Vagina (tissue), 2 donors: Measurements from ENCODE around the gene TIMP3.

Experiments used
- POLR2AphosphoS5 ChIP-seq, 2 donors: sonication (generic); formaldehyde crosslinking; IDR thresholded peaks; one replicate each; pipeline ENCODE4 v1.9.0; 2017; ENCODE audit warnings: antibody characterized with exemption in 2 of 2, mild to moderate bottlenecking in 2 of 2, low read depth in 1 of 2; ENCODE audit not compliant: insufficient read depth in 1 of 2
- TF ChIP-seq, protein P1 (sequence below), 3 experiments: fragments of 450-650 bp in 2 of 3; fragments of 200-600 bp in 1 of 3; sonication (generic) in 1 of 3; IDR thresholded peaks; one replicate each; pipeline ENCODE4 v1.5.1; 2017 to 2019; ENCODE audit warnings: antibody characterized with exemption in 3 of 3, mild to moderate bottlenecking in 2 of 3, moderate library complexity in 2 of 3

GRCh38 chr22:32901925-32902324 is 100.4 kb downstream of the TIMP3 start:
- TF ChIP-seq, protein P1, sequence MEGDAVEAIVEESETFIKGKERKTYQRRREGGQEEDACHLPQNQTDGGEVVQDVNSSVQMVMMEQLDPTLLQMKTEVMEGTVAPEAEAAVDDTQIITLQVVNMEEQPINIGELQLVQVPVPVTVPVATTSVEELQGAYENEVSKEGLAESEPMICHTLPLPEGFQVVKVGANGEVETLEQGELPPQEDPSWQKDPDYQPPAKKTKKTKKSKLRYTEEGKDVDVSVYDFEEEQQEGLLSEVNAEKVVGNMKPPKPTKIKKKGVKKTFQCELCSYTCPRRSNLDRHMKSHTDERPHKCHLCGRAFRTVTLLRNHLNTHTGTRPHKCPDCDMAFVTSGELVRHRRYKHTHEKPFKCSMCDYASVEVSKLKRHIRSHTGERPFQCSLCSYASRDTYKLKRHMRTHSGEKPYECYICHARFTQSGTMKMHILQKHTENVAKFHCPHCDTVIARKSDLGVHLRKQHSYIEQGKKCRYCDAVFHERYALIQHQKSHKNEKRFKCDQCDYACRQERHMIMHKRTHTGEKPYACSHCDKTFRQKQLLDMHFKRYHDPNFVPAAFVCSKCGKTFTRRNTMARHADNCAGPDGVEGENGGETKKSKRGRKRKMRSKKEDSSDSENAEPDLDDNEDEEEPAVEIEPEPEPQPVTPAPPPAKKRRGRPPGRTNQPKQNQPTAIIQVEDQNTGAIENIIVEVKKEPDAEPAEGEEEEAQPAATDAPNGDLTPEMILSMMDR (IDR thresholded peaks at IDR 0.05) = no peak
- TF ChIP-seq POLR2AphosphoS5 (IDR thresholded peaks at IDR 0.05; ENCODE audit: insufficient read depth in 1 of 2, low read depth in 1 of 2) = no peak
